ENCODE measurements around the gene ATG2A. TPM values are rescaled to one million over a fixed set of nuclear protein-coding genes. Genes with fewer than 3 reads are reported as not detected.

ATG2A gene
- 10 to 100 TPM; 12.3 to 14.6 TPM for total RNA-seq
- long read RNA-seq, partial matches to known transcripts = 6 of 6 reads
- long read RNA-seq, other reads (novel, unspliced or antisense) = 0 of 6 reads

DNA sequence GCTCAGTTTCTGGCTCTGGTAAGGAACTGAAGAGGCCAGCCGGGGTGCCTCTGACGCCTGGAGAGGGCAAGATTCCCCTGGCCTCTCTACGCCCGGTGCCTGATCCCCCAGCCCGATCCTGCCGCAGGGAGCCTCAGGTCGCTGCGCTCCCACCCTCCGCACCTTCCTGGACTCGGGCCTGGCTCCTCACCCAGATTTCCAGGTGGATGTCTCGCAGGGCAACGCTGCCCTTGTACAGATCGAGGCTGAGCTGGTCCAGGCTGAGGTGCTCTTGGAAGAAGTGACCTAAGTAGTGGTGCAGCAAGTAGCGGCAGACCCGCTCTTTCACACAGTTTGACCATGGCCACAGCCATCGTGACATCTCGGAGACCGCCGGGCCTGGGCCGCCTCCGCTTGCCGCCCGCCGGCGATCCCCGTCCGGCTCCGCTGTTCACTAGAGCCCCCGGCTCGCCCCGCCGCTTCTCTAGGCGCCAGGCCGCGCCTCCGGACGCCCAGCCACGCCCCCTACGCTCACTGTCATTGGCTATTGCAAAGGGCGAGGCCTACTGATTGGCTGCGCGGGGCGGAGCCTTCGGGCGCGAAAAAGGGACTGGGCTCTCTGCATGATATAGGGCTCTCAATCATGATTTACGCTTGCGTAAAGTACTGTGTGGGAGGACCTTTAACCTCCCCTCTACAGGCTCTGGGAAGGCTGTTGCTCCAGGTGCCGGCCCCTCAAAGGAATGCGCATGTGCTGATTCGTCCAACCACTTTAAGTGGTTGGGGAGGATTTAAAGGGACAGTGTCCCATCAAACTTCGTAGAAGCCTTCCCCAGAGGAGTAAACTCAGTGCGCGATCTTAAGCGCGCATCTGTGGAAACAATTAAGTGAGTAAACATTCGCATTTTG, at the start of gene ATG2A:
TSS of gene ATG2A (minus strand) at position 435 of the 888 bp plus-strand sequence. CDS start at position 361, 74 bp downstream.
- ATAC-seq (peak; percentile 98), DNase-seq (peak; percentile 99)
- intact Hi-C loops (cut with DNase I) = no loop called here

- intact Hi-C loops (cut with DNase I) = no loop called here
- ATAC-seq = no peak
- no peak for DNase-seq
Measured at GRCh38 chr11:64963072-64963631, 46.1 kb upstream of the ATG2A start.

GRCh38 chr11:64960719-64961118, 43.7 kb upstream of the ATG2A start:
- no peak for DNase-seq
- ATAC-seq = no peak
- intact Hi-C loops (cut with DNase I) = no loop called here

- intact Hi-C loops (cut with DNase I) = no loop called here
- no peak for DNase-seq
- ATAC-seq = no peak
Measured at GRCh38 chr11:64959498-64959897, 42.5 kb upstream of the ATG2A start.

DNA sequence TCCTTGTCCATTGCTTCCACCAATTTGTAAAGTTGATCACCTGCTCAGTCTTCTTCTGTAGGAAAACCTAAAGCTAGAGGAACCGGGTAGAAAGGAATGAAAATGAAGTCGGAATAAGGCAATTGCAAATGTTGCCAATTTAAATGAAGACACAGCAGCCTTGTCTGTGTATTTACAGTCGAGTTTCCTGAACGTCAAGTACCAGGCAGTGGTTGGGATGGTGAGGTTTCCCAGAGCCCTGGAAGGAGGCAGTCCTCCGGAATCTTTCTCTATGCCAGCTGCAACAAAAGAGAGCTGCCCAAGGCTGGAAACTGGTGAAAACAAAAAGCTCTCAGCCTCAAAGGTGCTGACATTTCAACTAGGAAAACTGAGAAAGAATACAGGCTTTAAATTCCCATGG, 37.2 kb upstream of the ATG2A start:
- no peak for ATAC-seq
- intact Hi-C loops (cut with DNase I) = no loop called here
- DNase-seq = no peak

DNA sequence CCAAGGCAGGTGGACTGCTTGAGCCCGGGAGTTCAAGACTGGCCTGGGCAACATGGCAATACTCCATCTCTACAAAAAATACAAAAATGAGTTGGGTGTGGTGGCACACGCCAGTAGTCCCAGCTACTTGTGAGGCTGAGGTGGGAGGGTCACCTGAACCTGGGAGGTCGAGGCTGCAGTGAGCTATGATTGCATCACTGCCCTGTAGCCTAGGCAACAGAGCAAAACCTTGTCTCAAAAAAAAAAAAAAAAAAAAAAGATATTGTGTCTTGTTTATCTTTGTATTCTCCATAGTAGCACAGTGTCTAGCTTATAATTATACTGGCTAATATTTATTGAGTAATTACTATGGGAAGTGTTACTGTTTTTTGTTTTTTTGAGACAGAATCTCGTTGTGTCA, 34.5 kb upstream of the ATG2A start:
- ATAC-seq (no peak), DNase-seq (no peak)
- intact Hi-C loops (cut with DNase I) = no loop called here

GRCh38 chr11:64947208-64947814, 30.3 kb upstream of the ATG2A start:
- DNase-seq (no peak), ATAC-seq (peak in 1 of 2 donors; percentile 38)
- intact Hi-C loops (cut with DNase I) = no loop called here

DNA sequence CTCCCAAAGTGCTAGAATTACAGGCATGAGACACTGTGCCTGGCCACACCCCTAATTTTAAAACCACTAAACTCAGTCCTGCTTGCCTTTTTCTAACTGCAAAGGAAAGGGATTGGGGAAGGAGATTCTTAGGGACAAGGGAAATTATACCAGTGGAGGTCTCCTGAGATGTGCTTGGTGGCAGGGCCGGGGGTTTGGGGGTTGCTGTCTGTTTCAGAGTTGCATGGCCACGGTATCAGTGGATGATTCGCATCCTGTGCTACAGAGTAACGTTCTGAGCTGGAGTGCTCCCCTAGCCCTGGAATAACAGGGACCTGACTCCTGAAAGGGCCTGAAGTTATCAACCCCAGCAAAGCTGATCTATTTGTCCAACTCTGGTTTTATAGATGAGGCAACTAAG, 19.5 kb upstream of the ATG2A start:
- intact Hi-C loops (cut with DNase I) = loop anchor here in 1 of 2 donors (10.0 kb wide), 1 partner anchor 68 kb away; no protein-coding TSS in a partner anchor
- ATAC-seq (no peak), DNase-seq (no peak)

GRCh38 chr11:64935359-64936081, 18.5 kb upstream of the ATG2A start, which contains the start of gene GPHA2:
GPHA2 (minus strand) TSS chr11:64935893; CDS start chr11:64935460, 433 bp downstream.
- intact Hi-C loops (cut with DNase I) = loop anchor here in 1 of 2 donors (10.0 kb wide), 1 partner anchor 69 kb away; no protein-coding TSS in a partner anchor
- peak in 1 of 2 donors; percentile 31 for ATAC-seq
- DNase-seq = no peak

DNA sequence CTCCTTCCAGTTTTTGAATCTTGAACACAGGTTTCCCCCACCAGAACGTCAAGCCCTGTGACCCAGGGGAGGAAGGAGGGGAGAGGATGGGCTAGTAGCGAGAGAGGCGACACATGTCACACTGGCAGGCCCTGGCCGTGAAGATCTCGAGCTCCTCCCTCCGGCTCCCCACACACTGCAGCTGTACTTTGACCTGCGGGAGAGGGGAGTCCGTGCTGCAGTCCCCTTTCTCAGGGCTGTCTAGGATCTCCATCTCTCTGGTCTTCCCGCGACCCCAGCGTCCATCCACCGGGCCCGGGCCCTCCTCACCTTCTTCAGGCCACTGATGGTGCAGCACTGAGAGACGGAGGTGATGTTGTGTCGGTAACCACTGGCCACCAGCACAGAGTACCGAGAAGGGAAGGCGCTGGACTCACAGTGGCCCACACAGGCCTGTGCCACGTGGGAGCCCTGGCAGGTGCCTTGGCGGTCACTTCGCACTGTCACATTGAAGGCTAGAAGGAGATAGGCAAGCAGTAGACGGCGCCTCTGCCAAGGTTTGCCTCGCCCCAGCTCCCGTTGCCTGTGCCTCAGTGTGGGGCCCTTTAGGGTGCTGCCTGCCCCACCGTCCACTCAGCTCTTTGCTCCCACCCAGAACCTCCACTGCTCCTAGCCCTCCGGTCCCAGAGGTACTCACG, 17.8 kb upstream of the ATG2A start:
- DNase-seq (no peak), ATAC-seq (peak in 1 of 2 donors; percentile 11)
- intact Hi-C loops (cut with DNase I) = loop anchor here in 1 of 2 donors (10.0 kb wide), 1 partner anchor 70 kb away; no protein-coding TSS in a partner anchor

DNA sequence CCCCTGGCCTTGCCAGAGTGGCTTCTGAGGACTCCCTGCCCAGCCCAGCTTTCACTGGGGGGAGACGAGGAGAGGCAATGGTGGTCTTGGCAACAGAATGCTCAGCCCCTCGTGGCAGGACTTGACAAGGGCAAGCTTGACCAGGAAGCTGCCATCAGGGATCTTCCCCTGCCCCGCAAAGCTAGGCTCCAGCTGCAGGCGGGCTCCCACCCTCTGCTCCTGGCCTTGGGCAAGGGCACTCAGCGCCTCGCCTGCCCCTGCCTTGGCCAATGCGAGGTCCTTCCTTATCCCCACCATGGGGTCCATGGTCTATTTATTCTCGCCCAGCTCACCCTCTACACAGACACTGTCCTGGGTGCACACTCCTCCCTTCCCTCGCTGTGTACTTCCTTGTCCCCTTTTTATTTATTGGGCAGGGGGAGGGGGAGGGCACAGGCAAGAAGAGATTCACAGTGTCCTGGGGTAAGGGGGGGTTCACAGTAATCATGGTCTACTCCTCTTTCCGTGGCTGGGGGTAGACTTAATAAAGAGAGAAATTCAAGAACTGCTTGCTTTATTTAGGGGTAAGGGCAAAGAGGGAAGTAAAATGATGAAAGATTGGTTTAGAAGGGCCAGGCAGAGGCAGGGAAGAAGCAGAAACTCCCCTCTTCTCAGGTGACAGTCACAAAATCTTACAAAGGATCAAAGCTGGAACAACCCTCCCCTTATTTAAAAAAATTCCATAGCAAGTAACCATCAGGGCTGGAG, 17.1 kb upstream of the ATG2A start:
- DNase-seq = no peak
- no peak for ATAC-seq
- intact Hi-C loops (cut with DNase I) = loop anchor here in 1 of 2 donors (10.0 kb wide), 1 partner anchor 71 kb away; no protein-coding TSS in a partner anchor

- intact Hi-C loops (cut with DNase I) = loop anchor here in 1 of 2 donors (10.0 kb wide), 1 partner anchor 71 kb away; no protein-coding TSS in a partner anchor
- no peak for DNase-seq
- ATAC-seq = no peak
Measured at GRCh38 chr11:64933213-64933934, 16.4 kb upstream of the ATG2A start.

DNA sequence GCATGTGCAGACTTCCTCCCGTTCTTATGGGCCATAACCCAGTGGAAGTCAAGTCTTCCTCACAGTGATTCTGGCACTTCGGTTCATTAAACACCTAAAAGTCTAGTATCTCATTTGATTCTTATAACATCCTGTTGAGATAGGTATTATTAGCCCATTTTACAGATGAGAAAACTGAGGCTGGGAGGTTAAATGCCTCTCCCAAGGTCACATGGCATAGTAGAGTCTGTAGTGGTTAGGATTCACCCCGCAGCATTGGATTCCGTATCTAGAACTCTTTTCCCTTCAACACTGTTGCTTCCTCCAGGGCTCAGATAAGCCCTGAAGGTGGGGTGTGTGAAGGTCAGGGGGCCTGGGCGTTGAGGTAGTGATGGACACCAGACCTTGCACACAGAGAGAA, 15.3 kb upstream of the ATG2A start:
- intact Hi-C loops (cut with DNase I) = loop anchor here in 1 of 2 donors (10.0 kb wide), 1 partner anchor 72 kb away; no protein-coding TSS in a partner anchor
- ATAC-seq (no peak), DNase-seq (no peak)

DNA sequence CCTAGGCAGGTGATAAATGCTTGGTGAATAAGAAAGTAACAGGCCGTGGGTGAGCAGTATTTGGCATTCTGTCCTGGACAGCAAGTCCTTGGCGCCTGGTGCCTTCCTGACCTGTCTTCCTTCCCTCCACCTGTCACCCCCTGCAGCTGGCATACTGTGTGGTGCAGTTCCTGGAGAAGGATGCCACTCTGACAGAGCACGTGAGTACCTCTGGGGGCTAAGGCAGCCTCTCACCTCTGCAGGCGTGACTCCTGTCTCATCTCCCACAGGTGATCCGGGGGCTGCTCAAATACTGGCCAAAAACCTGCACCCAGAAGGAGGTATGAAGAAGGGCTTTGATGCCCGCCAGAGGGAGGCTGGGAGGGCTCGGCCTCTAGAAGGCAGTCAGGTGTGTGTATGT, 14.3 kb upstream of the ATG2A start:
- ATAC-seq (no peak), DNase-seq (no peak)
- intact Hi-C loops (cut with DNase I) = loop anchor here in 1 of 2 donors (10.0 kb wide), 1 partner anchor 74 kb away; no protein-coding TSS in a partner anchor

DNA sequence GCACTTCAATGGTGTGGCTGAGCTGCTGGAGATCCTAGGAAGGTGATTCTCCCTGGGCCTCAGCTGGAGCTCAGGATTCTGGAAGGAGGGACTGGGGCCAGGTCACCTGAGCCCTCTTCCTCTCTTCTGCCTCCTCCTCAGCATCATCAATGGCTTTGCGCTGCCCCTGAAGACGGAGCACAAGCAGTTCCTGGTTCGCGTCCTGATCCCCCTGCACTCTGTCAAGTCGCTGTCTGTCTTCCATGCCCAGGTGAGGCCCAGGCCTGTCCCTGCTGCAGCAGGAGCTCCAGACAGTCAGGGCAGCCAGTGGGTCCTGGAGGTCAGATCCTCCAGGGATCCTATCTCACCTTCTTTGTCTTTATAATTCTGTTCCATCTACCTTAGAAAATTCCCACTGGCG, 13.3 kb upstream of the ATG2A start:
- DNase-seq = no peak

GRCh38 chr11:64929625-64930024, 12.6 kb upstream of the ATG2A start:
- intact Hi-C loops (cut with DNase I) = loop anchor here in 1 of 2 donors (10.0 kb wide), 1 partner anchor 75 kb away; no protein-coding TSS in a partner anchor
- DNase-seq = no peak
- ATAC-seq = no peak

More for the DNA sequence above, 13.3 kb upstream of the ATG2A start:
- no peak for ATAC-seq
- intact Hi-C loops (cut with DNase I) = loop anchor here in 1 of 2 donors (10.0 kb wide), 1 partner anchor 74 kb away; no protein-coding TSS in a partner anchor

DNA sequence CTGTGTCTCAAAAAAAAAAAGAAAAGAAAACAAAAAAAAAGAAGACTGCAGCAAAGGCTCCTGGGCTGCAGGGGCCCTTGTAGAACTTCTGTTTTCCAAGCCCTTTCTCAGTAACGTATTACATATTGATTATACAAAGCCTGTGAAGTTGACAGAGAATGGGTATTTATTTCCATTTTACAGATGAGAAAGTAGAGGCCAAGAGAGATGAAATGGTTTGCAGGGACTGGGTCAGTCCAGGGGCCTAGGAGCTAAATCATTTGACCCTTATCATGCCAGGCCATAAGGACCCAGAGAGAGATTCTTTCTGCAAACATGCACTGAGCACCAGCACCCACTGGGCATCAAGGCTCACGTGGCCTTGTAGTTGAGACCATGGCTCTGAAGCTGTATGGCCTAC, 11.9 kb upstream of the ATG2A start:
- no peak for ATAC-seq
- intact Hi-C loops (cut with DNase I) = no loop called here
- no peak for DNase-seq

All from left cardiac atrium (tissue), 4 donors.